Activated CD4-positive, alpha-beta T cell treated with anti-CD3 and anti-CD28 coated beads, Interleukin-2, amount 50 U/mL, for 24 hours (primary cell): ENCODE data around the gene MESD.

ENCODE experiments used
- DNase-seq, 2 donors: peaks; one replicate each; pipeline ENCODE4 v3.0.0-alpha.2; 2020; ENCODE audit warnings: low read depth in 1 of 2, low spot score in 1 of 2

The MESD gene

GRCh38 chr15:80940331-80940730, 49.3 kb downstream of the MESD start:
- no peak for DNase-seq

- DNase-seq = no peak
Measured at GRCh38 chr15:80939216-80939615, 50.4 kb downstream of the MESD start.

- DNase-seq = no peak
Measured at GRCh38 chr15:80937718-80938117, 51.9 kb downstream of the MESD start.

- no peak for DNase-seq
Measured at GRCh38 chr15:80936288-80937078, 53.1 kb downstream of the MESD start.

- no peak for DNase-seq
Measured at GRCh38 chr15:80934761-80935221, 54.8 kb downstream of the MESD start.

- no peak for DNase-seq
Measured at GRCh38 chr15:80932989-80933388, 56.6 kb downstream of the MESD start.

- DNase-seq = no peak
Measured at GRCh38 chr15:80932513-80932815, 57.2 kb downstream of the MESD start.

GRCh38 chr15:80931721-80932512, 57.7 kb downstream of the MESD start:
- no peak for DNase-seq

- DNase-seq = no peak
Measured at GRCh38 chr15:80931191-80931590, 58.4 kb downstream of the MESD start.

- DNase-seq = no peak
Measured at GRCh38 chr15:80929689-80930088, 59.9 kb downstream of the MESD start.

GRCh38 chr15:80929225-80929624, 60.4 kb downstream of the MESD start:
- DNase-seq = no peak

GRCh38 chr15:80926126-80926525, 63.5 kb downstream of the MESD start:
- no peak for DNase-seq

GRCh38 chr15:80925597-80926059, 64.0 kb downstream of the MESD start:
- DNase-seq = no peak

GRCh38 chr15:80924278-80924677, 65.3 kb downstream of the MESD start:
- DNase-seq = no peak

GRCh38 chr15:80923668-80924067, 66.0 kb downstream of the MESD start:
- no peak for DNase-seq

- no peak for DNase-seq
Measured at GRCh38 chr15:80921736-80922410, 67.7 kb downstream of the MESD start.

- DNase-seq = no peak
Measured at GRCh38 chr15:80920271-80920699, 69.3 kb downstream of the MESD start.

GRCh38 chr15:80918196-80918783, 71.3 kb downstream of the MESD start:
- DNase-seq = no peak

GRCh38 chr15:80916056-80916455, 73.6 kb downstream of the MESD start:
- no peak for DNase-seq

GRCh38 chr15:80915472-80915871, 74.1 kb downstream of the MESD start:
- DNase-seq = no peak

GRCh38 chr15:80913541-80913940, 76.1 kb downstream of the MESD start:
- no peak for DNase-seq
